ENCODE results near the gene IL33.
"Not testable (repeated sequence)": the region's sequence is repeated elsewhere in the genome, so short reads cannot be mapped to it uniquely, and the experiment has no call there.

The IL33 gene

GRCh38 chr9:6215562-6215961 is at the start of gene IL33:
Gene IL33, plus strand, starts transcription at chr9:6215807. Its CDS starts 25,888 bp downstream, at chr9:6241695.
- no peak for DNase-seq

GRCh38 chr9:6171667-6172066 is 43.9 kb upstream of the IL33 start:
- DNase-seq, result no peak

- no peak for DNase-seq
Measured at GRCh38 chr9:6173914-6174313, 41.7 kb upstream of the IL33 start.

- DNase-seq, result not testable (repeated sequence)
Measured at GRCh38 chr9:6182549-6183226, 32.9 kb upstream of the IL33 start.

GRCh38 chr9:6183227-6183551 is 32.4 kb upstream of the IL33 start:
- DNase-seq, result no peak

GRCh38 chr9:6183627-6184026 is 32.0 kb upstream of the IL33 start:
- no peak for DNase-seq

- no peak for DNase-seq
Measured at GRCh38 chr9:6184749-6185645, 30.6 kb upstream of the IL33 start.

- DNase-seq, result no peak
Measured at GRCh38 chr9:6186691-6187090, 28.9 kb upstream of the IL33 start.

GRCh38 chr9:6187272-6187671 is 28.3 kb upstream of the IL33 start:
- no peak for DNase-seq

GRCh38 chr9:6188466-6188865 is 27.1 kb upstream of the IL33 start:
- no peak for DNase-seq

- no peak for DNase-seq
Measured at GRCh38 chr9:6188906-6189305, 26.7 kb upstream of the IL33 start.

- DNase-seq, result no peak
Measured at GRCh38 chr9:6194934-6195333, 20.7 kb upstream of the IL33 start.

- no peak for DNase-seq
Measured at GRCh38 chr9:6195714-6196360, 19.8 kb upstream of the IL33 start.

GRCh38 chr9:6197330-6197729 is 18.3 kb upstream of the IL33 start:
- DNase-seq, result no peak

- DNase-seq, result no peak
Measured at GRCh38 chr9:6198251-6198650, 17.4 kb upstream of the IL33 start.

- DNase-seq, result no peak
Measured at GRCh38 chr9:6199596-6199995, 16.0 kb upstream of the IL33 start.

- DNase-seq, result no peak
Measured at GRCh38 chr9:6200761-6201160, 14.8 kb upstream of the IL33 start.

GRCh38 chr9:6209966-6210365 is 5.6 kb upstream of the IL33 start:
- DNase-seq, result no peak

GRCh38 chr9:6212722-6213375 is 2.8 kb upstream of the IL33 start:
- DNase-seq, result no peak

- peak; percentile 8 for DNase-seq
Measured at GRCh38 chr9:6214434-6214833, 1.2 kb upstream of the IL33 start.

GRCh38 chr9:6214903-6215302 is 704 bp upstream of the IL33 start:
- DNase-seq, result peak; percentile 9

- DNase-seq, result no peak
Measured at GRCh38 chr9:6216002-6216401, 395 bp downstream of the IL33 start.

- DNase-seq, result no peak
Measured at GRCh38 chr9:6216951-6217350, 1.3 kb downstream of the IL33 start.
